Measurements from ENCODE around the gene MCF2L.
A peak's percentile ranks its signal among the peaks of the same experiment; 100 is the strongest.

MCF2L gene

GRCh38 chr13:112943309-112944125 lies 25.5 kb upstream of the MCF2L start:
- DNase-seq (ENCODE audit: low read depth), result no peak
- H3K4me3 ChIP-seq (ENCODE audit: low read depth, low read length), result peak overlapping the region; percentile 53

DNA sequence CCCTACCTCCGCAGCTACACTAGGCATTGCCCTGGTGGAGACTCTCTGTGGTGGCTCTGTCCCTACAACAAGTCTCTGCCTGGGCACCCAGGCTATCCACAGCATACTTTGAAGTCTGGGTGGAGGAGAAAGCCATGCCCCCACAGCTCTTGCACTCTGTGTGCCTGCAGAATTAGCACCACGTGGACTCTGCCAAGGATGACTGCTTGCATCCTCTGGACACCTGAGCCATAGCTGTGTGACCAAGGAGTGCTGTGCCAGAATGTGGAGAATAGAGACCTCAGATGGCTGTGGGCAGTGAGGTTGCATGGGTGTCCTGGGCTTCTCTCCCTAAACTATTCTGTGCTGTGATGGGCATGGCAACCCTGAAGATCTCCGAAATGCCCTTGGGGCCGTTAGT lies 21.2 kb upstream of the MCF2L start:
- no peak overlapping the region for H3K4me3 ChIP-seq (ENCODE audit: low read depth, low read length)
- DNase-seq (ENCODE audit: low read depth), result no peak

DNA sequence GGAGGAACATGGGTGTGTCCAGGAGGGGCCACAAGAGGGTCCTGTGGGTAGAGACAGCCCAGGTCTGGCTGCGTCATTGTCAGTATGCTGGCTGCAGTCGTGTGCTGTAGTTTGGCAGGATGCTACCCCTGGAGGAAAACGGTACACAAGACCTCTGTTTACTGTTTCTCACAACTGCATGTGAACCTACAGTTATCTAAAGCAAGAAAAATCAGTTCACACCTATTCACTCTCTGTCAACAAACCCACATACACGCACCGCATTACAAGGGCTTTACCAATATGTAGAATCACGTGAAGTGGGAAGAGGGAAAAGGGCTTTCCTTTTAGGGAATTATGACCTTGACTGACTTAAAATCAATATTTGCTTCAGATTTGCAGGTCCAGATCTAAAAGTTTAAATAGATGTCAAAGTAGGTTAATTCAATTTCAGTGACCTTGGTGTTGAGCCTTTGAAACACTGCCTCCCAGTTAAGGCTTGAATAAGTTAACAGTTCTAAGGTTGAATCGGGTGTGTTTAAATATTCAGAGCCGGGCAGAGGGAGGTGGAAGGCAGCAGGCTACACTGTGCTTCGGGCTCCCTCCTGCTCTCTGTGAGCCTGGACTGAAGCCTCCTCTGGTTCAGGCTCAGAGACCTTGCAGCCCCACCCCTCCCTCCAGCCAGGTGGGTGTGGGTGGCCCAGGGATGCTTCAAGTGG lies 17.2 kb upstream of the MCF2L start:
- no peak for DNase-seq (ENCODE audit: low read depth)
- no peak overlapping the region for H3K4me3 ChIP-seq (ENCODE audit: low read depth, low read length)

GRCh38 chr13:112952759-112953551 lies 16.1 kb upstream of the MCF2L start:
- no peak overlapping the region for H3K4me3 ChIP-seq (ENCODE audit: low read depth, low read length)
- DNase-seq (ENCODE audit: low read depth), result no peak

GRCh38 chr13:112953591-112954487 lies 15.2 kb upstream of the MCF2L start:
- no peak overlapping the region for H3K4me3 ChIP-seq (ENCODE audit: low read depth, low read length)
- DNase-seq (ENCODE audit: low read depth), result no peak

- no peak for DNase-seq (ENCODE audit: low read depth)
- H3K4me3 ChIP-seq (ENCODE audit: low read depth, low read length), result no peak overlapping the region
Measured at GRCh38 chr13:112954488-112955270, 14.3 kb upstream of the MCF2L start.

DNA sequence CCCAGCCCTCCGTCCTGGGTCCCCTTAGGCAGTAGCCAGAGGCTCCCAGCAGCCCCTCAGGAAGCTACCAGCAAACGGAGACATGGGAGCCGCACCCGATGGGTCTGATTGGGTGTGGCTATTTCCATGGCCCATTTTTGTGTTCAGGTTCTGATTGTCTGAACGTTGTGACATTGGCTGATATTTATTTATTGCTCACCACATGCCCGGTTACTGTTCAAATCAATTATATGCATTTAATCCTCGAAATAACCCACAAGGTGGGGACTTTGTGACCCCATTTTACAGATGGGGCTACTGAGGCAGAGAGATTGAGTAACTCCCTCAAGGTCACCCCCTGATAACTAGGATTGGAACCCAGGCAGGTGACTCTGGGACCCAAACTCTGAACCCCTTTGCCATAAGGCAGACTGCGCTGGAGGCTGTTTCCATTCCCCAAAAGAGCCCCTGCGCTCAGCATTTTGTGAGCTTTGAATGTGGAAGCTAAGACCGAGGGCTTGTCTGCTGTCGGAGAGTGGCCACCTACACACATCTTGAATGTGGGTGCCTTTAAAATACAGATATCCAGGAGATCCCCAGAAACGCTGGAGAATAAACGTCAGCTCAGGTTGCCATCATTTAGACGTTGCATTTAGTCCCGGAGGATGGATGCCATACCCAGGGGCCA lies 13.6 kb upstream of the MCF2L start:
- H3K4me3 ChIP-seq (ENCODE audit: low read depth, low read length), result no peak overlapping the region
- no peak for DNase-seq (ENCODE audit: low read depth)

GRCh38 chr13:112955956-112956355 lies 13.1 kb upstream of the MCF2L start:
- H3K4me3 ChIP-seq (ENCODE audit: low read depth, low read length), result no peak overlapping the region

DNA sequence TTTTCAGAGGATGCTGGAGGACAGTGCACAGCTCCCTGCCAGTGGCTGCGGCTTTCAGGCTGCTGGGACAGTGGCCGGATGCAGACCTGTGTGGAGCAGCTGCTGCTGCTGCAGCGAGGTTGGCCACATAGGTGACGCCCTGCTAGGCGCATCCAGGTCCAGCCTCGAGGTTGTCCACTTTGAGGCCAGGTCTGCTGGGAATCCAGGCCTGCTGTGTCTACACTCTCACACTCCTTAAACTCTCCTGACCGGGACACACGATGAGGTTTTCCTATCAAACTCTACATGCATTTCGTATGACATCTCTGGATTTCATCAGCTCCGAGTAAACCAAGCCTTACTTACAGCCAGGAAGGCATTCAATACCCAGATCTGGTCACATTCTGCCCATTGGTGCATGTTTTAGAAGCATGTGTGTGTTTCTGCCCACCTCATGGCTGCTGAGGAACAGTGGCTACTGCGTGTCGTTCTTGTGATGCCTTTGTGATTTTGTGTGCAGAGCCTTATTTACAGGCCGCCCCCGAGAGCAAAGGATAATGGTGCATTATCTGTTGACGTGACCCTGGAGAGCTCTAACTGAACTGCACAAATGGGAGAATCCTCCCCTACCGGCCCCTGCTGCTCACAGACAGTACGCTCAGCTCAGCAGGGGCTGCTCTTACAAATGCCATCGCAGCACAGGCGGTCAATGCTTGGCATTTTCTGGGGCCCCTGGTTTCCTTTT lies 12.3 kb upstream of the MCF2L start:
- H3K4me3 ChIP-seq (ENCODE audit: low read depth, low read length), result no peak overlapping the region
- no peak for DNase-seq (ENCODE audit: low read depth)

More at GRCh38 chr13:112955956-112956355, 13.1 kb upstream of the MCF2L start:
- no peak for DNase-seq (ENCODE audit: low read depth)

DNA sequence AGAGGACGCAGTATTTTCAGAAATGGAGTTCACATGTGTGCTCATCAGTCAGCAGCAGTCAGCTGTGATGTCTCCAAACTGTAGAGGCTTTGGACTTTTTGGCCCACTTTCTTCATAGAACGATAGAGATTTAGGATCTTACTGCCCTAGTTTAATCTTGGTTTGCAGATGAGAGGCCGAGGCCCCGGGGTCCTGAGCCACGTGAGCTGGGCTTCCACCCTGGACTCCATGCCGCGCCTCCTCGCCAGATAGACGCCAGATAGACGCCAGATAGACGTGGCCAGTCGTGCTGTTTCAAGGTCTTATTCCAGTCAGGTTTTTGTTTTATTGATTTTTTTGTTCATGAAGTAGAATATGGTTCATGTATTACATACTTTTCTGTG lies 11.7 kb upstream of the MCF2L start:
- H3K4me3 ChIP-seq (ENCODE audit: low read depth, low read length), result no peak overlapping the region
- no peak for DNase-seq (ENCODE audit: low read depth)

DNA sequence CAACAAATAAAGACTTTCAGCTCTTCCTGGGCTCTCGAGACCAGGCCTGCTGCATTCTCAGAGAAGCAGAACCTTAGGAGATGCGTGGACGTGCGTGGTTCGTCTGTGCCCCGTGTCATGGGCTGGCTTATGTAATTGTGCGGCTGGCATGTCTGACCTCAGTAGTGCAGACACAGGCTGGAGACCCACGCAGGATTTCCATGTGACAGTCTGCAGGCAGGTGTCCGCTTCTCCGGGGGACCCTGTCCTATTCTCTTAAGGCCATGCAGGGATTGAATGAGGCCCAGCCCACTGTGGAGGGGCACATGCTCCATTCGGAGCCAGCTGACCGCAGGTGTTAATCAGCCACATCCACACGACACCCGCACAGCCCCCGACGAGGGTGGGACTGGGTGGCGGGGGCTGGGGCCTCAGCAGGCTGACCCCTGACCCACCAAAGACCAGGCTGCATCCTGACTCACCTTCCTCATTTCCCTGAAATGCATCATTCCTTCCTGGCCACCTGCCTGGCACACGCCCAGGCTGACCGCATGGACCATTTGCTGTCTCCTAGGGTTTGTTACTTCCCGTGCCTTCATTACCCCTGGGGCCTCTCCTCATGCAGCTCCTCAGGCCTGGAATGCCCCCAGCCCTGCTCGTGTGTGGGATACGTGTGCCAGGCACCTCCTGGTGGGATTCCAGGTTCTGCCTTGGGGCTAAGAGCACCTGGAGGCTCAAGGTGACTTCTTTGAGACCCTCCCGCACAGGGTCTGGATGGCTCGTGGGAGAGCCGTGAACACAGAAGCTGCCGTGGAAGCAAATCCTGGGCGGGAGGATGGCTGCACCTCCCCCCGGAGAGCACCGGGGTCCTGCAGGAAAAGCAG lies 10.7 kb upstream of the MCF2L start:
- no peak for DNase-seq (ENCODE audit: low read depth)

DNA sequence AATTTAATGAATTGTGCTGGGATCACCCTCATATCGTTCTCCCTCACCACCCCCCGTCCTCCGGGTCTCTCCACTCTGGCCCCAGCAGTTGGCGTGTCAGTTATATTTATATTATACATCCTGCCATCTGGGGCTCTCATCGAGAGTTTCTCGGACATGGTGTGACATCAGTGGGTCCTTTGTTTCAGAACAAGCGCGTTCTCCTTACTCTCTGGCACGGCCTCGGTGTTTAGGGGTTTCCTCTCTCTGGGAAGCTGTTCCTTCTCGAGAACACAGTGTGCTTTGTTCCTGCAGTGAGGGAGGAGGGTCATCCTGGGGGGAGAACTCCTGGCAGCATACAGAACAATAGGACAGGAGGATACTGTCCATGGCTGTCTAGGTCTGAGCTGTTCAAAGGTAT lies 9.8 kb upstream of the MCF2L start:
- peak; percentile 14 for DNase-seq (ENCODE audit: low read depth)
- H3K4me3 ChIP-seq (ENCODE audit: low read depth, low read length), result no peak overlapping the region

More for the DNA sequence above, 10.7 kb upstream of the MCF2L start:
- no peak overlapping the region for H3K4me3 ChIP-seq (ENCODE audit: low read depth, low read length)

GRCh38 chr13:112959701-112960542 lies 9.1 kb upstream of the MCF2L start:
- DNase-seq (ENCODE audit: low read depth), result no peak
- no peak overlapping the region for H3K4me3 ChIP-seq (ENCODE audit: low read depth, low read length)

DNA sequence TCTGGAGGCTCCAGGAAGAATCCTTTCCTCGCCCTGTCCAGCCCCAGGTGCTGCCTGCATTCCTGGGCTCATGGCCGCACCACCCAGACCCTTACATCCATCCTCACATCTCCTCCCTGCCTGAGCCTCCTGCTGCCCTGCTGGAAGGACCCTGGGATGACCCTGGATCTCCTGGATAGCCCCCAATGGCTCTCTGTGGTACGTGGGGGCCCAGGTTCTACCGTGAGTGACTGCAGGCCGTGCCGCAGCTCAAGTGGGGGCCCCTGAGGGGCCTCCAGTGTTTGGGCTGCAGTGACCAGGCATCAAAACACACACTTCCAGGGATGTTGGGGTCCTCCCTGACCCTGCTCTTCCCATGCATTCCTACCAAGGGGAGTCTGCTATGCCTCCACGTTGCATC lies 8.3 kb upstream of the MCF2L start:
- no peak overlapping the region for H3K4me3 ChIP-seq (ENCODE audit: low read depth, low read length)
- DNase-seq (ENCODE audit: low read depth), result no peak

DNA sequence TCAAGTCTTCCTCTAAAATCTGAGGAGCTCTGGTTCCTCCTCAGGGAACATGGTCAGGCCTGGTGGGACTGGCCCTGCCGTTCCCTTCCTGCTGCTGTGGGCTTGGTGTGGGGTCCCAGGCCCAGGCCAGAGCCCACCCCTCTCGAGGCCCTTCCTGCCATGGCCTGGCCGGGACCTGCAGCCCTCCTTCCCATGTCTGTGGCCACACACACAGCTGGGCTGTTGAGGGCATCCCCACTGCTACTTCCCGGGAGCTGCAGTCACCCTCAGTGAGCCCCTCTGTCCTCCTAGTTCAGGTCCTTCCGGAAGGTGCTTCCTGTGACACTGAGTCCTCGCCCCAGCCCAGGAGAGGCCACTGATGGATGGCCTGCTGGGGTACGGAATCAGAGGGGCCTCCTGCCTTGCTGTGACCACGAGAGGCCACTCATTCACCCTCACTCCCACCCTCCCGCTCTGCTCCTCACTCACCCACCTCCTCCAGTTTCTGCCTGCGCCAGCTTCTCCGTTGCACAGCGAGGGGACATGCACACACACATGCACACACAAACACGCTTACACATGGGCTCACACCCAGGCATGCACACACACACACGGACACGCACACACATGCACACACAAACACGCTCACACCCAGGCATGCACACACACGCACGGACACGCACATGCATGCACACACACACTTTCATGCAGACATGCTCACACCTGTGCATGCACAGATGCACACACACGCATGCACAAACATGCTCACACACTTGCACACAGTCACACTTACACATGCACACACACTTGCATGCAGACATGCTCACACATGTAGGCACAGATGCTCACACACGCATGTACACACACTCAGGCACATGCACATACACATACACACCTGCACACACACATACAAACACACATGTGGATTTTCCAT lies 7.3 kb upstream of the MCF2L start:
- DNase-seq (ENCODE audit: low read depth), result no peak
- H3K4me3 ChIP-seq (ENCODE audit: low read depth, low read length), result no peak overlapping the region

All from skeletal muscle cell (primary cell).